Measurements from ENCODE around the gene MYH10. TPM values are rescaled to one million over a fixed set of nuclear protein-coding genes. Genes with fewer than 3 reads are reported as not detected.

Gene MYH10
- total and polyA plus RNA-seq, 5 donors from 2014 or later: 0.67 to 4.0 (median 1.1) TPM

DNA sequence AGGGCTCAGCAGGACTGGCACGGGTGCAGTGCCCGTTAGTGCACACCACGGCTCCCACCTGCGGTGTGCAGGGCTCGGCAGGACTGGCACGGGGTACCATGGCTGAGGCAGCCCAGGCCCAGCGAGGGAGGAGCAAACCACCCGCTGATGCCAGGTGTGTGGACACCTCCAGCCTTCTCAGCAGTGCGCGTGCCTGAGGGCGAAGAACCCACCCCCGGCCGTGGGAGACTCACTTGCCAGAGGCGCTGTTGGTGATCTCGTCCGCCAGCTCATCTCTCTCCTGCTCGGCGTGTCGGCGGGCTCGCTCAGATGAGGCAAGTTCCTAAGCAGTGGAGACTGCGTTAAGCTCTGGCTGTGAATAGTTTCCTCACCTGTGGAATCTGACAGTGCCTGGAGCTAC is 149.4 kb downstream of the MYH10 start:
- Mint-ChIP-seq H3K4me3 (no peak overlapping the region), H3K27me3 (no peaks in the 10 kb centered on the region), H3K9me3 (peaks cover 0 to 17% (median 2%) of the 10 kb centered on the region in 7 donors), H3K4me1 (peaks cover 0 to 2% (median 0%) of the 10 kb centered on the region in 4 donors), H3K27ac (no peak overlapping the region), H3K36me3 (peaks cover 49% of the 10 kb centered on the region)
- H3K4me1 ChIP-seq (ENCODE audit: control insufficient read depth, insufficient read depth, low read length, poor library complexity, severe bottlenecking): no peaks in the 10 kb centered on the region
- H3K27me3 ChIP-seq (ENCODE audit: control insufficient read depth, insufficient read depth, low read length): no peaks in the 10 kb centered on the region
- DNase-seq: no peak
- ATAC-seq (ENCODE audit: low read depth in 2 of 2): no peak
- no peak overlapping the region for H3K27ac ChIP-seq (ENCODE audit: insufficient read depth, low read length, poor library complexity, severe bottlenecking)
- no peak overlapping the region for H3K4me3 ChIP-seq (ENCODE audit: low read depth, low read length)
- H3K9me3 ChIP-seq (ENCODE audit: control insufficient read depth in 2 of 2, low read length in 2 of 2): peaks cover 4 to 14% of the 10 kb centered on the region in 2 experiments
- peaks cover 18% of the 10 kb centered on the region for H3K36me3 ChIP-seq (ENCODE audit: control insufficient read depth, insufficient read depth, low read length)

DNA sequence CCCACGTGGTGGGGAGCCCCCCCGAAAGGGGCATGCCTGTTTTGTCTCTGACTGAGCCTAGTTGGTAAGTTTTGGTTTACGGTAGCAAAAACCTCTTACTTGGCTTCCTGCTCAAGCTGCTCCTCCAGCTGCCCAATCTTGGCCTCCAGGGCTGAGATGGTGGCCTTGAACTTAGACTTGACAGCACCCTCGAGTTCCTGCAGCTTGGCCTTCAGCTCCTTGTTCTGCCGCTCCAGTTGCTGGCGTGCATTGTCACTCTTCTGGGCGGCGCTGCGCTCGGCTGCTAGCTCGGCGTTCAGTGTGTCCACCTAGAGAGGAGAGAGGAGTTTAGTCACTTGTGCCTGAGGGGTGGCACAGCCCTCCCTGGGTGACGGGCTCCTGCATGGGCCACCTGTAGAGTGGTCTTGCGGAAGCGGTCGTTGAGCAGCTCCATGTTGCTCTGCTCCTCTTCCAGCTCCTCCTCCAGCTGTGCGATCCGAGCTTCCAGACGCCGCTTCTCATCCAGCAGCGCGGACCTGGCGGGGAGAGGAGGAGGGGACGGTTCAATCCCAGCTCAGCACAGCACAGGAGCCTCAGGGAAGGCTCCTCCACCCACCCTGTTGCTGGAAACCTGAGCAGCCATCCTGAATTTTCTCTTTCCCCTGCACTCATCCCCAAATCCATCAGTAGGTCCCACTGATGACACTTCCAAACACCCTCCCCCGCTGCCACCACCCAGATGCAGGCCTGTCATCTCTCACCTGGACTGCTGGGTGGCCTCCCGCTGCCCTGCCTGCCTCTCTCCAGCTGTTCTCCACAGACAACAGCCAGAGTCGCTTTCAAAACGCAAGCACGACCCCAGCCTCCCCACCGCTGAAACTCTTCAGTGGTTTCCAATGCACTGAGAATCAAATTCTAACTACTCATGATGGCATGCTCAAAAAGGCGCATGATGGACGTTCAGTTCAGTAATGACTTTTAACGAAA is 150.2 kb downstream of the MYH10 start:
- no peak overlapping the region for H3K27ac Mint-ChIP-seq
- Histone ChIP-seq H3K36me3 (ENCODE audit: control insufficient read depth, insufficient read depth, low read length) (peaks cover 26% of the 10 kb centered on the region), H3K4me3 (ENCODE audit: low read depth, low read length) (no peak overlapping the region), H3K9me3 (ENCODE audit: control insufficient read depth in 2 of 2, low read length in 2 of 2) (peaks cover 4 to 14% of the 10 kb centered on the region in 2 experiments), H3K4me1 (ENCODE audit: control insufficient read depth, insufficient read depth, low read length, poor library complexity, severe bottlenecking) (no peaks in the 10 kb centered on the region), H3K27ac (ENCODE audit: insufficient read depth, low read length, poor library complexity, severe bottlenecking) (no peak overlapping the region), H3K27me3 (ENCODE audit: control insufficient read depth, insufficient read depth, low read length) (no peaks in the 10 kb centered on the region)
- H3K27me3 Mint-ChIP-seq: no peaks in the 10 kb centered on the region
- no peak overlapping the region for H3K4me3 Mint-ChIP-seq
- peaks cover 50% of the 10 kb centered on the region for H3K36me3 Mint-ChIP-seq
- DNase-seq (no peak), ATAC-seq (ENCODE audit: low read depth in 2 of 2) (no peak)
- peaks cover 0 to 2% (median 0%) of the 10 kb centered on the region in 4 donors for H3K4me1 Mint-ChIP-seq
- peaks cover 0 to 17% (median 2%) of the 10 kb centered on the region in 7 donors for H3K9me3 Mint-ChIP-seq

- peaks cover 32% of the 10 kb centered on the region for H3K36me3 ChIP-seq (ENCODE audit: control insufficient read depth, insufficient read depth, low read length)
- H3K4me3 ChIP-seq (ENCODE audit: low read depth, low read length): no peak overlapping the region
- ATAC-seq (ENCODE audit: low read depth in 2 of 2) (no peak), DNase-seq (no peak)
- H3K27me3 ChIP-seq (ENCODE audit: control insufficient read depth, insufficient read depth, low read length): no peaks in the 10 kb centered on the region
- peaks cover 4 to 12% of the 10 kb centered on the region in 2 experiments for H3K9me3 ChIP-seq (ENCODE audit: control insufficient read depth in 2 of 2, low read length in 2 of 2)
- no peaks in the 10 kb centered on the region for H3K4me1 ChIP-seq (ENCODE audit: control insufficient read depth, insufficient read depth, low read length, poor library complexity, severe bottlenecking)
- peaks cover 51% of the 10 kb centered on the region for H3K36me3 Mint-ChIP-seq
- H3K27ac Mint-ChIP-seq: no peak overlapping the region
- H3K4me3 Mint-ChIP-seq: no peak overlapping the region
- no peak overlapping the region for H3K27ac ChIP-seq (ENCODE audit: insufficient read depth, low read length, poor library complexity, severe bottlenecking)
- H3K9me3 Mint-ChIP-seq: peaks cover 0 to 12% (median 2%) of the 10 kb centered on the region in 7 donors
- peaks cover 0 to 3% (median 1%) of the 10 kb centered on the region in 4 donors for H3K4me1 Mint-ChIP-seq
- H3K27me3 Mint-ChIP-seq: no peaks in the 10 kb centered on the region
These were observed 151.0 kb downstream of the MYH10 start for GRCh38 chr17:8479431-8479947.

DNA sequence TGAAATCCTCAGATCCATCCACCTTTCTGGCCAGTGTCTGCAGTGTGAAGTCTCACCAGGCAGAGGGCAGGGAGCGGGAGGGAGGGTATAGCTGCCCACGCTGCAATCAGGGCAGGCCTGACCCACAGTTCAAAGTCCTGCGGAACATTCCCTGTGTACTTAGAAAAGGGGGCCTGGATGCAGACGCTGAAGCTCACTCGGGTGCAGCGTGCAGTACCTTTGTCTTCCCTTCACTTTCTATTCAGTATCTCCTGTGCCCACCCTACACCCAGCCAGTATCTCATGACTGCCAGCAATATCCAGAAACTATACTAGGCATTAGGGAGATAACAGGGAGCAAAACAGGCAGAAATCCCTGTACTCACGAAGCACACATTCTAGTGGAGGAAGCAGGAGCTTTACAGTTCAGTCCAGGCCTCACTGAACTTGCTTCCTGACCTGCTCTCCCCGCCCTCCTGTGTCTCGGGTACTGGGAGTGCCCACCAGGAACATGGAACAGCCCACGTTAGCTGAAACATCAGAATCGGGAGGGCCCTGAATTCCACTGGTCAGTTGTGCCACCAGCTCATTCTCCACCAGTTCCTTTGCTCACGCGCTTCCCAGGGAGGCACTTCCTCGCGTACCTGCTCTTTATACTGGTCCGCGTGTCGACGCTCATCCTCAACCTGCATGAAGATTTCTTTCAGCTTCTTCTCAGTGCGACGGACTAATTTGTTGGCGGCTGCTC is 152.6 kb downstream of the MYH10 start:
- peak overlapping the region in 1 of 3 donors; percentile 79 for H3K27ac Mint-ChIP-seq
- H3K27me3 ChIP-seq (ENCODE audit: control insufficient read depth, insufficient read depth, low read length): no peaks in the 10 kb centered on the region

DNA sequence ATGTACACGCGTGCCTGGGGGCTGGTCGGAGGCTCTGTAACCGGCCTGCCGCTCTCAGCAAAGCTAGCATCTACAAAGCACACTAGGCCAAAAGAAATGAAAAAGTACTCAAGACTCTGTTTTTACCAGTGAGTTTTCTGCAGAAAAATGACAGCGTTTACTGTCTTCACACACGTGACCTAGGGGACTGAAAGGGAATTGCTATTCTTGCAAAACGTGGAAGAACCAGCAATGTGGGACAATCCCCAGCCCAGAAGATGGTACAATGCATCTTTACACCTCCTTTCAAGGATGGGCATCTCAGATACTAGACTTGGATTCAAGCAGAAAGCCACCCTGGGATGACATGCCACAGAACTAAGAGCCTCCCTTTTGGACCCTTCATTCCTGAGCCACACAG is 153.4 kb downstream of the MYH10 start:
- H3K27ac Mint-ChIP-seq: no peak overlapping the region
- peaks cover 0 to 4% (median 1%) of the 10 kb centered on the region in 4 donors for H3K4me1 Mint-ChIP-seq
- peaks cover 0 to 2% (median 0%) of the 10 kb centered on the region in 7 donors for H3K9me3 Mint-ChIP-seq
- DNase-seq (no peak), ATAC-seq (ENCODE audit: low read depth in 2 of 2) (no peak)
- no peak overlapping the region for H3K4me3 Mint-ChIP-seq
- no peak overlapping the region for H3K4me3 ChIP-seq (ENCODE audit: low read depth, low read length)
- no peak overlapping the region for H3K27ac ChIP-seq (ENCODE audit: insufficient read depth, low read length, poor library complexity, severe bottlenecking)
- peaks cover 59% of the 10 kb centered on the region for H3K36me3 Mint-ChIP-seq
- H3K36me3 ChIP-seq (ENCODE audit: control insufficient read depth, insufficient read depth, low read length): peaks cover 50% of the 10 kb centered on the region
- no peaks in the 10 kb centered on the region for H3K4me1 ChIP-seq (ENCODE audit: control insufficient read depth, insufficient read depth, low read length, poor library complexity, severe bottlenecking)
- H3K27me3 Mint-ChIP-seq: no peaks in the 10 kb centered on the region
- H3K27me3 ChIP-seq (ENCODE audit: control insufficient read depth, insufficient read depth, low read length): no peaks in the 10 kb centered on the region
- H3K9me3 ChIP-seq (ENCODE audit: control insufficient read depth in 2 of 2, low read length in 2 of 2): no peaks in the 10 kb centered on the region

More for the DNA sequence above, 152.6 kb downstream of the MYH10 start:
- H3K27ac ChIP-seq (ENCODE audit: insufficient read depth, low read length, poor library complexity, severe bottlenecking): no peak overlapping the region
- H3K4me3 Mint-ChIP-seq: no peak overlapping the region
- H3K9me3 Mint-ChIP-seq: peaks cover 0 to 2% (median 0%) of the 10 kb centered on the region in 7 donors
- peaks cover 58% of the 10 kb centered on the region for H3K36me3 Mint-ChIP-seq
- ATAC-seq (ENCODE audit: low read depth in 2 of 2) (no peak), DNase-seq (no peak)
- H3K27me3 Mint-ChIP-seq: no peaks in the 10 kb centered on the region
- H3K4me1 Mint-ChIP-seq: peaks cover 0 to 4% (median 1%) of the 10 kb centered on the region in 4 donors
- H3K36me3 ChIP-seq (ENCODE audit: control insufficient read depth, insufficient read depth, low read length): peaks cover 46% of the 10 kb centered on the region
- H3K9me3 ChIP-seq (ENCODE audit: control insufficient read depth in 2 of 2, low read length in 2 of 2): no peaks in the 10 kb centered on the region
- no peak overlapping the region for H3K4me3 ChIP-seq (ENCODE audit: low read depth, low read length)
- H3K4me1 ChIP-seq (ENCODE audit: control insufficient read depth, insufficient read depth, low read length, poor library complexity, severe bottlenecking): no peaks in the 10 kb centered on the region

DNA sequence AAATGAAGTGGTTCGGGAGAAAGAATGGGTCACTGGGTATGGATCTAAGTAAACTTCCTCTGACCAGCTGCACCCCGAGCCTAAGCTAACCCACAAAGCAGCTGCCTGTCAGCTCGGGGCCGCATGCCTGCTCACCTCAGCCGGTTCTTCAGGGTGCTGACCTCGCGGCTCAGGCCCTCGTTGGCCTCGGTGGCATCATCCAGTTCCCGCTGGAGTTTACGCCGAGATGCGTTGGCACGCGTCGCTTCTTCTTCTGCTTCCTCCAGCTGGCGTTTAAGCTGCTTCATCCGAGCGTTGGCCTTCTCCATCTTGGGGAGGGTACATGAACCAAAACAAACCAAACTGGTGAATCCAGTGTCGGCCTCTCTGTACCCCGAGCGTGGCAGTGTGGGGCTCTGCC is 153.8 kb downstream of the MYH10 start:
- peaks cover 55% of the 10 kb centered on the region for H3K36me3 ChIP-seq (ENCODE audit: control insufficient read depth, insufficient read depth, low read length)
- peaks cover 63% of the 10 kb centered on the region for H3K36me3 Mint-ChIP-seq

DNA sequence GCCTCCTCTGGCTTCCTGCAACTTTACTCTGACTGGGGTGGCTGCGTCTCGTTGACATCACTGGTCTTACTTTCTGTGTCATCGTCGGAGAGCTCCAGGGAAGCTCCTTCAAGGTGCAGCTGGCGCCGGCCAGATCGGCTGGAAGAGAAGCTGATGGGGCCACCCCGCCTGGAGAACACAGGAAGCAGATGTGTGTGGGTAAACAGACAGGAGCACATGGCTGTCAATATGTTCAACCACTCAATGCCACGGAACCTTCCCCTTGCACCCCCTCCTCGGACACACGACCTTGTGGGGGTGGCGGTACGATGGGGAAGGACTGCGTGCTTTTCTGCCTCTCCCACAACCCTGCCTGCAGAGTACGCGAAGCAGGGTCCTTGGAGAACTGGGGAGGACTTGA is 154.7 kb downstream of the MYH10 start:
- ATAC-seq (ENCODE audit: low read depth in 2 of 2) (no peak), DNase-seq (no peak)
- Histone ChIP-seq H3K4me3 (ENCODE audit: low read depth, low read length) (no peak overlapping the region), H3K9me3 (ENCODE audit: control insufficient read depth in 2 of 2, low read length in 2 of 2) (no peaks in the 10 kb centered on the region), H3K27me3 (ENCODE audit: control insufficient read depth, insufficient read depth, low read length) (no peaks in the 10 kb centered on the region), H3K36me3 (ENCODE audit: control insufficient read depth, insufficient read depth, low read length) (peaks cover 62% of the 10 kb centered on the region), H3K4me1 (ENCODE audit: control insufficient read depth, insufficient read depth, low read length, poor library complexity, severe bottlenecking) (no peaks in the 10 kb centered on the region), H3K27ac (ENCODE audit: insufficient read depth, low read length, poor library complexity, severe bottlenecking) (no peak overlapping the region)
- Mint-ChIP-seq H3K27ac (no peak overlapping the region), H3K36me3 (peaks cover 64% of the 10 kb centered on the region), H3K9me3 (peaks cover 0 to 2% (median 0%) of the 10 kb centered on the region in 7 donors), H3K4me1 (peaks cover 0 to 6% (median 3%) of the 10 kb centered on the region in 4 donors), H3K4me3 (no peak overlapping the region), H3K27me3 (no peaks in the 10 kb centered on the region)

More for the DNA sequence above, 153.8 kb downstream of the MYH10 start:
- Mint-ChIP-seq H3K27me3 (no peaks in the 10 kb centered on the region), H3K4me3 (no peak overlapping the region), H3K4me1 (peaks cover 0 to 4% (median 1%) of the 10 kb centered on the region in 4 donors), H3K27ac (no peak overlapping the region), H3K9me3 (peaks cover 0 to 2% (median 0%) of the 10 kb centered on the region in 7 donors)
- Histone ChIP-seq H3K4me1 (ENCODE audit: control insufficient read depth, insufficient read depth, low read length, poor library complexity, severe bottlenecking) (no peaks in the 10 kb centered on the region), H3K4me3 (ENCODE audit: low read depth, low read length) (no peak overlapping the region), H3K27ac (ENCODE audit: insufficient read depth, low read length, poor library complexity, severe bottlenecking) (no peak overlapping the region), H3K9me3 (ENCODE audit: control insufficient read depth in 2 of 2, low read length in 2 of 2) (no peaks in the 10 kb centered on the region), H3K27me3 (ENCODE audit: control insufficient read depth, insufficient read depth, low read length) (no peaks in the 10 kb centered on the region)
- DNase-seq (no peak), ATAC-seq (ENCODE audit: low read depth in 2 of 2) (no peak)

Data from CD4-positive, CD25-positive, alpha-beta regulatory T cell (primary cell).